HEK293T (cell line): ENCODE measurements around the gene LRRC74A.

Source experiments
- CTCF ChIA-PET: fragments of 350-600 bp; formaldehyde crosslinking; extraction: SDS; loops from one replicate; lab custom pipeline; 2021; ENCODE audit warnings: antibody characterized with exemption, inconsistent platforms; lab: Yijun Ruan, JAX
- POLR2A ChIA-PET: fragments of 350-600 bp; formaldehyde crosslinking; extraction: SDS; loops from one replicate; lab custom pipeline; 2020; ENCODE audit warnings: antibody characterized with exemption, inconsistent platforms; lab: Yijun Ruan, JAX
- DNase-seq: peaks from one replicate; pipeline ENCODE4 v3.0.0; 2012; ENCODE audit warnings: mixed read lengths; ENCODE audit errors: extremely low spot score
- ARNT ChIP-seq: fragments of 450-650 bp; IDR thresholded peaks from 2 replicates; pipeline ENCODE4 v1.6.1; 2017; ENCODE audit warnings: mild to moderate bottlenecking
- BHLHE40 ChIP-seq: fragments of 450-650 bp; IDR thresholded peaks from 2 replicates; pipeline ENCODE4 v1.6.1; 2016; ENCODE audit warnings: mild to moderate bottlenecking, moderate library complexity, borderline replicate concordance
- CTBP1 ChIP-seq: fragments of 450-650 bp; IDR thresholded peaks from 2 replicates; pipeline ENCODE4 v1.6.1; 2016; ENCODE audit warnings: borderline replicate concordance
- ELF4 ChIP-seq: fragments of 450-650 bp; IDR thresholded peaks from 2 replicates; pipeline ENCODE4 v1.6.1; 2017; ENCODE audit warnings: antibody characterized with exemption
- FOXA1 ChIP-seq: fragments of 450-650 bp; IDR thresholded peaks from 2 replicates; pipeline ENCODE4 v1.6.1; 2016; ENCODE audit warnings: mild to moderate bottlenecking
- FOXK2 ChIP-seq: fragments of 450-650 bp; IDR thresholded peaks from 2 replicates; pipeline ENCODE4 v1.6.1; 2016; ENCODE audit warnings: mild to moderate bottlenecking
- FOXM1 ChIP-seq: fragments of 450-650 bp; IDR thresholded peaks from 2 replicates; pipeline ENCODE4 v1.6.1; 2017; ENCODE audit warnings: mild to moderate bottlenecking, borderline replicate concordance
- HDGF ChIP-seq: fragments of 450-650 bp; IDR thresholded peaks from 2 replicates; pipeline ENCODE4 v1.6.1; 2017; ENCODE audit warnings: antibody characterized with exemption, borderline replicate concordance
- L3MBTL2 ChIP-seq: fragments of 450-650 bp; conservative IDR thresholded peaks from 2 replicates; pipeline ENCODE4 v1.6.1; 2016; ENCODE audit warnings: mild to moderate bottlenecking
- LEF1 ChIP-seq: fragments of 450-650 bp; IDR thresholded peaks from 2 replicates; pipeline ENCODE4 v1.6.1; 2017; ENCODE audit warnings: mild to moderate bottlenecking, borderline replicate concordance
- NFRKB ChIP-seq: fragments of 450-650 bp; IDR thresholded peaks from 2 replicates; pipeline ENCODE4 v1.6.1; 2016; ENCODE audit warnings: mild to moderate bottlenecking, moderate library complexity
- SP1 ChIP-seq: fragments of 450-650 bp; IDR thresholded peaks from 2 replicates; pipeline ENCODE4 v1.6.1; 2017
- SUZ12 ChIP-seq: fragments of 450-650 bp; IDR thresholded peaks from 2 replicates; pipeline ENCODE4 v1.6.1; 2016; ENCODE audit warnings: mild to moderate bottlenecking
- TARDBP ChIP-seq: fragments of 450-650 bp; IDR thresholded peaks from 2 replicates; pipeline ENCODE4 v1.6.1; 2016
- ZNF384 ChIP-seq: fragments of 450-650 bp; IDR thresholded peaks from 2 replicates; pipeline ENCODE4 v1.6.1; 2016
- TF ChIP-seq, protein P1 (sequence below): fragments of 450-650 bp; IDR thresholded peaks from 2 replicates; pipeline ENCODE4 v1.6.1; 2016

Gene LRRC74A

DNA sequence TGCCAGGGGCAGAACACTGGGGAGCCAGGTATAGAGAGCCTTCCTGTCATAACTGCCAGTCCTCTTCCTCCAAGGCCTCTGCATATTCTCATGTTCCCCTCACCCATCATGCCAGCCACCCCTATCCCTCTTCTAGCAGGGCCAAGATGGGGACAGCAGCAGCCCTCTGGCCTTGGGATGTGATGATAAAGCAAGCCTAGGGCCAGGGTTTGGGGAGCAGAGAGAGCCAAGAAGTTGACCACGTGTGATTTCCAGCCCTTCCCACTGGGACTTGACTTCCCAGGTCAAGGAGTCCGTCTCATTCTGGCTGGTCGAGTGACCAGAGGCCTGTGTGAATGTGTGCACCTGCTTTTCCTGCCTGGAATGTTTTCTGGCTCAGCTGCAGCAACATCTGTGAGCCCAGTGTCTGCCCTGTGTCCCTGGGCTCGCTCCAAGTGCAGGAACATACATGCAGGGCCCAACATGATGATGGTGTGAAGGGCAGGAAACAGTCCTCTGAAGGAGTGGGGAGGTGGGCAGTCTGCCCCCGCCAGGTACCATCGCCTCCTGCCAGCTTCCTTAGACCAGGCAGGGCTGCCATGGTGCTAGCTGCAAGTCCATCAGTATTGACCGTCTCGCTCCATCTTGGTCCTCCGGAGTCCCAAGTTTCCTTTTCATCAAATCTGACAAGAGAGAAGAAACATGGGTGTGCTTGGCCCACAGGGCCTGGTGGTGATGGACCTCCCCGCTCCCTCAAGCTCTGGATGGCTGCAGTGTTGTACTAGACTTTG, 43.9 kb upstream of the LRRC74A start:
- no peak for DNase-seq
- TF ChIP-seq LEF1 (no peak), SUZ12 (no peak), TARDBP (no peak), CTBP1 (no peak), ZNF384 (no peak), BHLHE40 (no peak), FOXA1 (no peak), ARNT (no peak), SP1 (no peak), ELF4 (no peak), HDGF (no peak), FOXK2 (no peak), FOXM1 (no peak)
- TF ChIP-seq, protein P1, sequence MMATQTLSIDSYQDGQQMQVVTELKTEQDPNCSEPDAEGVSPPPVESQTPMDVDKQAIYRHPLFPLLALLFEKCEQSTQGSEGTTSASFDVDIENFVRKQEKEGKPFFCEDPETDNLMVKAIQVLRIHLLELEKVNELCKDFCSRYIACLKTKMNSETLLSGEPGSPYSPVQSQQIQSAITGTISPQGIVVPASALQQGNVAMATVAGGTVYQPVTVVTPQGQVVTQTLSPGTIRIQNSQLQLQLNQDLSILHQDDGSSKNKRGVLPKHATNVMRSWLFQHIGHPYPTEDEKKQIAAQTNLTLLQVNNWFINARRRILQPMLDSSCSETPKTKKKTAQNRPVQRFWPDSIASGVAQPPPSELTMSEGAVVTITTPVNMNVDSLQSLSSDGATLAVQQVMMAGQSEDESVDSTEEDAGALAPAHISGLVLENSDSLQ, result no peak
- CTCF ChIA-PET, result no interaction called here
- POLR2A ChIA-PET, result no interaction called here

DNA sequence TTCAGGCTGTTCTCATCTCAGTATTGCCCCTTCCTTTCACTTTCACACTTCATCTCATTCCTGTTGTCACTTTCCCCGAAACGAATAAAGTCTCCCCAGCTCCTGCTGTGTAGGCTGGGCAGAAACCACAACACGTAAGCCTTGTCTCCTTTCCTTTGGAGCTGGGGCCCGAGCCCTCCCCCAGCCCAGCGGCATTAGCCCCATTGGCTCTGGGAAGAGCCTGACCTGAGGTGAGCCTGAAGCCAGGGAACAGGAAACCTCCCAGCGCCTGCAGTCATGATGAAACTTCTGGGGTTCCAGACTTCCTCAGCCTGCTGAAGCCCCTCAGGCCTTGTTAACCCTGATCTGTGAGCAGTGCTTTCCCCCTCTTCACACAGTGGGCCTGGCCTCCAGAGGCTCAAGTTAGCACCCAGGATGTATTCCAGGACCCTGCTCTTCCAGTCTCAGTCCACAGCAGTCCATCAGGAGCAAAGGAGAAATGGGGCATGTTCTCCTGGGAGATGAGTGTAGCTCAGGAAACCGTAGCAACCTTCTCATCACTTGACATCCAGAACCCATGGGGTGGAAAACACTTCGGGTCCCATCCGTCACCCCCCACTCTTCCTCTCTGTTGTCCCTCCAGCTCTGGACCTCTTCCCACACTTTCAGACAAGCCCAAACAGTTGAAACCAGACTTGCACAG, 43.2 kb upstream of the LRRC74A start:
- POLR2A ChIA-PET, result no interaction called here

DNA sequence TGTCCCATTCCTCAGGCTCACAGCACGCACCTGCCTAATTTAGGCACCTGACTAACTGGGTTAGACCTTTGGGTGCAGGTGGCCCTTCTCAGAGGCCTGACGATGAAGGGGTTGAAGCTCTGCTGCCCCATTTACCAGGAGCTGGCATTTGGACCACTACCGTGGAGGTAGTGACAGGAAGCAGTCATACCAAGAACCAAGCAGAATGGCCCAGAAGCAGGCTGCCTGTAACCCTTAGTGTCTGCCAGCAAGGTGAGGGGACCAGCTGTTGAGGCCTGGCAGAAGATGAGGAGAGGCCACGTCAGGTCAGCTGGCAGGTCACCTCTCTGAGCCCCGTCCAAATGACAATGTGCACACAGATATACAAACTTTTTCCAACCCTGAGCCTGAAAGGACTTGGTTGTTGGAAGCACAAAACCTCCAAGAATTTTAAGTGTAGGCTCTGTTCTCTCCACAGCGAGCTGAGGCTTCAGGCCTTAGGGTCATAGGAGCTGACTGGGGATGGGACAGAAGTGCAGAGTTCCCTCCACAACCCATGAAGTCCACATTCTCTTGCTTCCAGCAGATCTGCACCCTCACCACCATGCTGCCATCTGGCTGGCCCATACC, 41.8 kb upstream of the LRRC74A start:
- CTCF ChIA-PET, result interaction anchor here (0.5 to 5.7 kb wide), 15 partner anchors 8 to 1347 kb away, joined by 3 to 69 read pairs (median 4); no protein-coding TSS in a partner anchor
- TF ChIP-seq BHLHE40 (no peak), FOXA1 (no peak), SP1 (no peak), ZNF384 (no peak), SUZ12 (no peak), LEF1 (no peak), ARNT (no peak)
- no peak for DNase-seq
- POLR2A ChIA-PET, result interaction anchor here (1.0 to 1.5 kb wide), 3 partner anchors 28 to 83 kb away, joined by 3 to 5 read pairs (median 4); no protein-coding TSS in a partner anchor

More for the DNA sequence above, 43.2 kb upstream of the LRRC74A start:
- DNase-seq, result no peak
- no peak for TF ChIP-seq FOXK2
- TF ChIP-seq ELF4, result no peak
- TF ChIP-seq CTBP1, result no peak
- no peak for TF ChIP-seq ZNF384
- no peak for TF ChIP-seq LEF1
- TF ChIP-seq FOXA1, result no peak
- no peak for TF ChIP-seq NFRKB
- TF ChIP-seq SP1, result no peak
- TF ChIP-seq, protein P1, result no peak
- TF ChIP-seq SUZ12, result no peak
- no peak for TF ChIP-seq BHLHE40
- TF ChIP-seq TARDBP, result no peak
- TF ChIP-seq HDGF, result no peak
- TF ChIP-seq L3MBTL2, result no peak
- TF ChIP-seq ARNT, result no peak
- no peak for TF ChIP-seq FOXM1
- CTCF ChIA-PET, result interaction anchor here (5.7 kb wide), 1 partner anchor 74 kb away, joined by 69 read pairs; no protein-coding TSS in a partner anchor

DNA sequence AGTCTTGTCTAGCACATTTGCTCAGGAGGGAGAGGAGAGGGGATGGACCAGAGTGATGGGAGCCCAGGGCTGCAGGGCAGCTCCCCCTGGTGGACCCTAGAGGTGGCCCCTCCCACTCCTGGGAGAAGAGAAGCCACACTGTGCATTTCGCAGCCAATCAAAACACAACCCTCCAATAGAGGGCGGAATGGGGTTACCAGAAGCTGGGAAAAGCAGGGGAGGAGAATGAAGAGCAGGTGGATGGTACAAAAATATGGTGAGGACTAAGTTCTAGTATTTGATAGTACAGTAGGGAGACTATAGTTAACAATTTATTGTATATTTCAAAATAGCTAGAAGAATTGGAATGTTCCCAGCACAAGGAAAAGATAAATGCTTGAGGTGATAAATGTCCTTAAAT, 41.3 kb upstream of the LRRC74A start:
- TF ChIP-seq HDGF (0 out of 2 replicates have a peak, but pooled peaks have one; percentile 59), SUZ12 (no peak), ARNT (no peak), ELF4 (no peak), CTBP1 (no peak)
- TF ChIP-seq, protein P1, result peak; percentile 66
- ChIA-PET POLR2A (interaction anchor here (1.0 to 1.5 kb wide), 3 partner anchors 27 to 83 kb away, joined by 3 to 5 read pairs (median 4); no protein-coding TSS in a partner anchor), CTCF (interaction anchor here (0.5 to 5.7 kb wide), 22 partner anchors 8 to 1347 kb away, joined by 3 to 69 read pairs (median 4); no protein-coding TSS in a partner anchor)
- peak; percentile 92 for DNase-seq

DNA sequence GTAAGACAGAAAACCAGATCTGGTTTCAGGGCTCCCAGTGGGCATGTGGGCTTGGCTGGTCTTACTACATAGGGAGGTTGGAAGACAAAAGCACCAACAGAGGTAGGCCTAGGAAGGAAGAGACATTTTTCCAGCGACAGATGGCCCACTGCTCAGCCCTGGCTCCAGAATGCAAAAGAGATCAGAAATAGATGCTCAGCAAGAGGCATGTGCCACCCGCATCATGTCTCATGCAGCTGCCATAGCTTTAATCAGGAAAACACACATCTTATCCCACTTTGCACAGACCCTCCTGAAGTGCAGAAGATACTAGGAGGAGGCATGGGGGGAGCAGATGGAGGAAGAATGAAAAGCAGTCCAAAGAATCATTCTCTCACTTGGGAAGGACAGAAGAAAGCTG, 39.6 kb upstream of the LRRC74A start:
- POLR2A ChIA-PET, result interaction anchor here (1.1 to 1.9 kb wide), 2 partner anchors 10 to 25 kb away, joined by 3 to 5 read pairs; partner anchors contain the start of gene ANGEL1
- no peak for DNase-seq
- no peak for TF ChIP-seq FOXK2
- TF ChIP-seq ZNF384, result no peak
- no peak for TF ChIP-seq TARDBP
- no peak for TF ChIP-seq HDGF
- no peak for TF ChIP-seq BHLHE40
- no peak for TF ChIP-seq L3MBTL2
- TF ChIP-seq LEF1, result no peak
- TF ChIP-seq, protein P1, result no peak
- TF ChIP-seq FOXA1, result no peak
- TF ChIP-seq FOXM1, result no peak
- TF ChIP-seq SP1, result no peak
- TF ChIP-seq SUZ12, result no peak
- TF ChIP-seq CTBP1, result no peak
- no peak for TF ChIP-seq ELF4
- no peak for TF ChIP-seq ARNT
- TF ChIP-seq NFRKB, result no peak
- CTCF ChIA-PET, result interaction anchor here (1.2 to 5.7 kb wide), 2 partner anchors 12 to 78 kb away, joined by 3 to 69 read pairs; no protein-coding TSS in a partner anchor
